GM21447 (cell line): ENCODE data around the gene GLE1.
"Not testable (repeated sequence)": the region's sequence is repeated elsewhere in the genome, so short reads cannot be mapped to it uniquely, and the experiment has no call there.

Source experiments
- ATAC-seq: cut with Tn5 transposase; IDR thresholded peaks from one replicate; pipeline ENCODE4 v1.9.1; 2021; ENCODE audit not compliant: unreplicated experiment

Gene GLE1

GRCh38 chr9:128495804-128496417 is 8.6 kb upstream of the GLE1 start:
- no peak for ATAC-seq

GRCh38 chr9:128497824-128498610 is 6.5 kb upstream of the GLE1 start:
- ATAC-seq: no peak

DNA sequence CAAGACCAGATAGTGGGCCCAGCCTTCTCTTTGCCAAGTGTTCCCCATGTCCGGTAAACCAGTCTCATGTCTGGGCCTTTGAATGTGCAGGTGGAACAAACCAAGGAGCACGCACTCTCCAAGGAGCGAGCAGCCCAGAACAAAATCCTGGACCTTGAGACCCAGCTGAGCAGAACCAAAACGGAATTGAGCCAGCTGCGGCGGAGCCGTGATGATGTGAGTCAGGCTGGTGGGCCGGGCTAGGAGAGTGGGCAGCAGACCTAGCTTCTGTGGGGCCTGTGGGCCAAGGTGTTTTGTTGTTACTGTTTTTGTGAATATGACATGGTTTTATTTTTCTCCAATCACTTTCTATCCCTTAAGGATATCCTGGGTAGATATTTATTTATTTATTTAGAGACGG is 5.6 kb upstream of the GLE1 start:
- no peak for ATAC-seq

DNA sequence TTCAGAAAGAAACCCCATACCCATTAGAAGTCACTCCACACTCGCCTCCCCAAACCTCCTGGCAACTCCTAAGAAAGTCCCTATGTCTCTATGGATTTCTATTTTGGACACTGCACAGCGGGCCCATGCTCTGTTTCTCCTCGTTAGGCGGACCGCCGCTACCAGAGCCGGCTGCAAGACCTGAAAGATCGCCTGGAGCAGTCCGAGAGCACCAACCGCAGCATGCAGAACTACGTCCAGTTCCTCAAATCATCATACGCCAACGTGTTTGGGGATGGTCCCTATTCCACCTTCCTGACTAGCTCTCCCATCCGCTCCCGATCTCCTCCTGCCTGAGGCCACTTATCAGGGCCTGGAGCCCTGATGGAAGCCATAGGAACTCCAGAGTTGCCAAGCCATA is 4.6 kb upstream of the GLE1 start:
- no peak for ATAC-seq

DNA sequence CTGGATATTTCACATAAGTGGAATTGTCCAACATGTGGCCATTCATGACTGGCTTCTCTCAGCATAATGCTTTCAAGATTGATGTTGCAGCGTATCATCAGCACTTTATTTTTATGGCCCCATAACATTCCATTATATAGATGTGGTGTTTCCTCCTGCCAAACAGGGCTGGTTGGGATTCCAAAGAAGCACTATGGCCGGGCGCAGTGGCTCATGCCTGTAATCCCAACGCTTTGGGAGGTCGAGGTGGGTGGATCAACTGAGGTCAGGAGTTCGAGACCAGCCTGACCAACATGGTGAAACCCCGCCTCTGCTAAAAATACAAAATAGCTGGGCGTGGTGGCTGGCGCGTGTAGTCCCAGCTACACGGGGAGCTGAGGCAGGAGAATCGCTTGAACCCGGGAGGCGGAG is 1.1 kb upstream of the GLE1 start:
- not testable (repeated sequence) for ATAC-seq

- no peak for ATAC-seq
These were observed 649 bp upstream of the GLE1 start for GRCh38 chr9:128503870-128504269.

GRCh38 chr9:128505414-128505765 is 871 bp downstream of the GLE1 start:
- ATAC-seq: no peak

DNA sequence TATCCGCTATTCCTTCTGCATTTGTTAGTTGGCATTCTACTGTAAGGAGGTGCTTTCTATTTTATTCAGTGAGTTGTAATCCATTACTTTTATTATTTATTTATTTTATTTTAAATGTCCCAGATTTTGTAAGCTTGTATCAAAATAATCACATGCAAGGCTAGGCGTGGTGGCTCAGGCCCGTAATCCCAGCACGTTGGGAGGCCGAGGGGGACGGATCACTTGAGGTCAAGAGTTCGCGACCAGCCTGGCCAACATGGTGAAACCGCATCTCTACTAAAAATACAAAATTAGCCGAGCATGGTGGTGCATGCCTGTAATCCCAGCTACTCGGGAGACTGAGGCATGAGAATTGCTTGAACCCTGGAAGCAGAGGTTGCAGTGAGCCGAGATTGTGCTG is 1.4 kb downstream of the GLE1 start:
- ATAC-seq: not testable (repeated sequence)

GRCh38 chr9:128512820-128513219 is 8.3 kb downstream of the GLE1 start:
- ATAC-seq: no peak

DNA sequence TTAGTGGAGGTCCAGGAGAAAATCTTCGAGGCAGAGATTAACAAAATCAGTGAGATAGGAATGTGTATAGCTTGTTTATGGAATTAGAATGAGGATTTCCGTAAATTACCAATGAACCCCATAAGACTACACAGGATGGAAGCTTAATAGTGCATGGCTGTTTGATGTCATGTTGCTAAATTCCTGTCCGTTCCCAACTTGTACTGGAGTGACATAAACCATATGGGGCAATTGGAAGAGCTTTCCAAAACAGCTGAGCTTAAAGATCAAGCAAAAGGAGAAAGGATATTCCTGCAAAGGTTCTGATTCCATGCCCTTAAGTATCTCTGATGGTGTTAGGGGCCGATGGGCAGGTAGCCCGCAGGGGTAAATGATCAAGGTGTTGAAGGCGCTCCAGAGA is 17.4 kb downstream of the GLE1 start:
- no peak for ATAC-seq

DNA sequence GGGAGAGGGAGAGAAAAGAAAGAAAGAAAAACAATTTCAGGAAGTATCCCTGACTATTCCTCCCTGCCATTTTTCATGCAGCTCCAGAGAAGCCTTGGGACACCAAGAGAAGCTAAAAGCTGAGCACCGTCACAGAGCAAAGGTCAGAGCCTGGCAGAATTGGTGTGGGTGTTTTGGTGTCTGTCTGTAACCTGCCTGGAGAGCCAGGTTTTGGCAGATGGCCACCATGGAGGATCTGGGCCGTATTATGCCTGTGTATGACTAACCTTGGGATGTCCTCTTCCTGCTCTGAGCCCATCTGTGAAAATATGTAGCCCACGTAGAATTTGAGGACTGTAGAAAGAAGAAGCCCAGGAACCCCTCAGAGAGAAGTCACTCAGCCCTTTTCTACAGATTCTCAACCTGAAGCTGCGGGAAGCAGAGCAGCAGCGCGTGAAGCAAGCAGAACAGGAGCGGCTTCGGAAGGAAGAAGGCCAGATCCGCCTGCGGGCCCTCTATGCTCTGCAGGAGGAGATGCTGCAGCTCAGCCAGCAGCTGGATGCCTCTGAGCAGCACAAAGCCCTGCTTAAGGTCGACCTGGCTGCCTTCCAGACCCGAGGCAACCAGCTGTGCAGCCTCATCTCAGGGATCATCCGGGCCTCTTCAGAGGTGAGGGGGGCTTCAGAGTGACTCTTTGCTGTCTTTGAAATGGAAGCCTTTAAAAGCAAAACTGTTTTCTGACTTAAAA is 18.8 kb downstream of the GLE1 start:
- ATAC-seq: no peak

DNA sequence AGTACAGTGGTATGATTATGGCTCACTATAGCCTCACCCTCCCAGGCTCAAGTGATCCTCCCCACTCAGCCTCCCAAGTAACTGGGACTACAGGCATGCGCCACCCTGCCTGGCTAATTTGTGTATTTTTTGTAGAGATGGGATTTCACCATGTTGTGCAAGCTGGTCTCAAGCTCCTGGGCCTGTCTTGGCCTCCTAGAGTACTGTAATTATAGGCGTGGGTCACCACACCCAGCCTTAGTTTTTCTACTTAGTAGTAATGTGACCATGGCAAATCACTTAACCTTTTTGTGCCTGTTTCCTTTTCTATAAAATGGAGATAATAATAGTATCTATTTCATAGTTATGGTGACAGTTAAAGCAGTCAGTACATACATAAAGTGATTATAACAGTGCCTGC is 22.2 kb downstream of the GLE1 start:
- no peak for ATAC-seq

DNA sequence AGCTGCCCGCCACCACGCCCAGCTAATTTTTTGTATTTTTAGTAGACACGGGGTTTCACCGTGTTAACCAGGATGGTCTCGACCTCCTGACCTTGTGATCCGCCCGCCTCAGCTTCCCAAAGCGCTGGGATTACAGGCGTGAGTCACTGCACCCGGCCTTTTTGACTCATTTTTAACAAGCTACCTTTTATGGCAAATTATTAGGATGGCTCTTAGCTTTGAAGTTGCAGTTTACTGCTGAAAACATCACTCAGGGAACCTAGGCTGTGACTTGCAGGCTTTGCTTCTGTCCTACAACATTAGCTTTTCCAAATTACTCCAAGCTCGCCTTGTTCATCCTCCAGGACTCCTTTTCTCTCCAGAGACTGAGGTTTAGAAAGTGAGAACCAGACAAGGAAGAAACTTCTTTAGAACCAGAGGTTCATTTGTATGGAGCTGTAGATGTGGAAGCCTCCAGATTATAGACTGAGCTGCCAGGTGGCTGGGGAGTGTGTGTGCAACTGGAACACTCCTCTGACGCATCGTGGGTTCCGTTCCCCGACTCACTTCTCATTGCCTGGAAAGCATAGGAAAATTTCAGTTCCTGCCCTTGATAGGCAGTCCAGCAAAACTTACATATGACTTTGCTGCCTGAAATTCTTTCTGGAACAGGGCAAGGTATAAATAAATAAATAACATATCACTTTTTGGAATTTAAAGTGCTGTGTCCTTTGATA is 24.1 kb downstream of the GLE1 start:
- ATAC-seq: no peak

GRCh38 chr9:128529191-128529590 is 24.7 kb downstream of the GLE1 start:
- ATAC-seq: no peak

DNA sequence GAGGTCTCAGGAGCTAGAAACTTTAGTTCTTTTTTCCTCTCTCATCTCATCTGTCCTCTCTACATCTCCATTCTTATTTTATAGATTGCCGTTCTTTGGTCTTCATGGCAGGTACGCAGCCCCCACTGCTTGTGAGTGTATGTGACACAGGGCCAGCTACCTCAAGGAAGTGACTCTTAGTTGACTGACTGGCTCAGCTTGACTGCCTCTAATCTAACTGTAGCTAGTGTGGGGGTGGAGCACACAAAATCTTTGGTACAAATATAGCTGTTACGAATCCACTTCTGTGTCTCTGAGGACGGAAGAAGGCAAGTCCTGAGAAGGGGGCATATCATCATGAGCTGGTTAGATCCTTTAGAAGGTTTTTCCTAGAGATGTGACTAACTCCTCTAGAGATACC is 28.1 kb downstream of the GLE1 start:
- ATAC-seq: no peak

- ATAC-seq: no peak
These were observed 36.3 kb downstream of the GLE1 start for GRCh38 chr9:128540634-128541360.

DNA sequence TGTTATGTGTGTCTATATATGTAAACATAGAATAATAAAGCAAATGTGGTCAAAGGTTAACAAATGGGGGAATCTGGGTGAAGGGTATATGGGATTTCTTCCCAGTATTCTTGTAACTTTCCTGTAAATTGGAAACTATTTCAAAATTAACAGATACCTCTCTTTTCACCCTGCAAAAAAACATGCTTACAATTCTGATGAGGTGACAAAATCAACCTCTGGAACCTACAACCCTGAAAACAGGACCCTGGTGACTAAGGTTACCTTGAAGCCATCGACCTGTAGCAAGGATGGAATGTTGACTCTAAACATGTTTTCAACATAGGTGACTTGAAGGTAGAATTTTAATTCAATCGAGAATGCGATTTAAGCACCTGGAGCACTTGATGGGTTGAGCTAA is 42.0 kb downstream of the GLE1 start:
- ATAC-seq: no peak

DNA sequence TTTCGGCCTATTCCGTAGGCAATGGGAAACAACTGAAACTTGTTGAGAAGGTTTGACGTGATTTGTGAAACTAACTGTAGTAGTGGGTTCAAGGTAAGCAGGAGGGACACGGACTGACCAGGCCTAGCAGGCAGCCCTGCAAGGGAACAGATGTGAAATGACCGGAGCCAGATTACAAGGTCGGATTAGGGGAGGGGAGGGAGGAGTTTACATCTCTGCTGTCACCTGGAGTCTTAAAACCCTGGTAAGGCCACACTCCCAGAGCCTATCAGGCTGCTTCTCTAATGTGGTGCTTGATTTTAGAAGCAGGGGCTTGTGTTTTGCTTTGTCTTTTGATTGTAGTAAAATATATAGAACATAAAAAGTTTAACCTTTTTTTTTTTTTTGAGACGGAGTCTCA is 44.4 kb downstream of the GLE1 start:
- no peak for ATAC-seq

DNA sequence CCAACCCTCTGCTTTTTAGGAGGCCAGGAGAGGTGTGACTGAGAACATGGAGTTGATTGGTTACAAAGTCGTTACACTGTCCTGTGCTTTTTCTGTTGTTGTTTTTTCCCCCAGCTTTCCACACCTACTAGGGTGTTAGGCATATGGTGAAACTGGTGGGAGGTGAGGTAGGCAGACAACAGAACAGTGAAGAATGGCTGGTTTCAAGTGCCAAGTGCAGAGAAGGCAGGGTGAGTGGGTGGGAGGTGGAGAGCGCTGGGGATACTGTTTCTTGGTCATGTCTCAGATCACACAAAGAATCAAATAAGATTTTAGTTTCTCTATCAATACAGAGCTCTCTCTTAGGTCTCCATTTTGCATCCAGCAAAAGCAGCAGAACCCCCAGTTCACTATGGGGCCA is 45.7 kb downstream of the GLE1 start:
- no peak for ATAC-seq

DNA sequence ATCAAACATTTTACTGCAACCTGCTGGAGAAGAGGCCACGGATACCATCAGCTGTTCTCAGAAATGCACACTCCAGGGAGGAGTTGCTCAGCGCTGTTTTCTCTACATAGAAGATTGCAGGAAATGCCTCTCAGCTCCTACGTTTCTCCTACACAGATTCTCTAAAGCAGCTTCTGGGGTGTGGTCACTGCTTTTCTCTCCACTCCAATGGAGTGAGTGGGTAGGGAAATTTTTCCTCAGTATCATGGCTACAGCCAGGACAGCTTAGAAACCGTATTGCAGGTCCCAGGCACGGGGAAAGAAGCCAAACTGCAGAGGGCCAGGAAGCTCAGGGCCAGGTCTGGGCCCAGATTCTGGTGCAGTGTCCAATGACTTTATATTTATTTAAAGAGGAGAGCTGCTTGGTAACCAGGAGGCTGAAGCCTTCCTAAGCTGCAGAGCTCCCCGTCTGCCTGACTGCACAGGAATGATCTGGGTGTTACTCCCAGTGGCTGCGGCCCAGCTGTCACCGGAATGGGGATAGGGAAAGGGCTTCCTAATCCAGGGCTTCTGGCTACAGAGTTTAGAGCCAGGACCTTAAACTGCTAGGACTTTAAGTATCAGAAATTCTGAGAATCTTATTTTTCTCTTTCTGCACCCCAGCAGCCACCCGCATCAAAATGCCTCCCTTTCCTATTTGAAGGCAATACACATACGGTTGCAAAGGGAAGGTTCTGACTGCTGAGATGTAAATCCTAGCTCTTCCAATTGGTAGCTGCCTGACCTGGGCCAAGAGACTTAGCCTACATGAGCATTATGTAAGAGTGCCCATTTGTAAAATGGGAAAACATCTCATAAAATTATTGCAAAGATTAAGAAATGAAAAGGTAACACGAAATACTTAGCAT is 46.5 kb downstream of the GLE1 start:
- no peak for ATAC-seq
